ENCODE results near the gene PBXIP1. TPM values are rescaled to one million over a fixed set of nuclear protein-coding genes. Genes with fewer than 3 reads are reported as not detected.

PBXIP1 gene
- total RNA-seq, 1 experiment from 2014 or later = 11.3 TPM

- Mint-ChIP-seq H3K36me3 (ENCODE audit: insufficient read depth, unreplicated experiment) (peaks cover 12% of the 10 kb centered on the region), H3K4me3 (ENCODE audit: unreplicated experiment) (peak overlapping the region; percentile 88), H3K27ac (ENCODE audit: low read depth, unreplicated experiment) (peak overlapping the region; percentile 68), H3K9me3 (ENCODE audit: unreplicated experiment) (no peaks in the 10 kb centered on the region), H3K27me3 (ENCODE audit: insufficient read depth, unreplicated experiment) (no peaks in the 10 kb centered on the region), H3K4me1 (ENCODE audit: insufficient read depth, unreplicated experiment) (peaks cover 43% of the 10 kb centered on the region)
- no peak for DNase-seq (ENCODE audit: unreplicated experiment)
- POLR2A ChIA-PET = interaction anchor here (0.5 to 39.6 kb wide), 19 partner anchors 9 to 1158 kb away, joined by 3 to 1917 read pairs (median 6); partner anchors contain the start of genes ADAM15, CKS1B, FLAD1 and LENEP
- CTCF ChIA-PET = interaction anchor here (0.6 to 4.2 kb wide), 21 partner anchors 10 to 420 kb away, joined by 3 to 45 read pairs (median 8); partner anchors contain the start of genes ADAM15, CKS1B, FLAD1 and PMVK
- BruUV-seq (replicated peaks) = no TSS peak
- intact Hi-C loops (cut with micrococcal nuclease) = loop anchor here (1.0 kb wide), 1 partner anchor 44 kb away; no protein-coding TSS in a partner anchor
- no peak for TF ChIP-seq CTCF (IDR thresholded peaks at IDR 0.05; ENCODE audit: unreplicated experiment)
Measured at GRCh38 chr1:154955039-154955717, 721 bp downstream of the PBXIP1 start.

GRCh38 chr1:154954541-154954940 is 1.4 kb downstream of the PBXIP1 start:
- Mint-ChIP-seq H3K36me3 (ENCODE audit: insufficient read depth, unreplicated experiment) (peaks cover 12% of the 10 kb centered on the region), H3K27ac (ENCODE audit: low read depth, unreplicated experiment) (no peak overlapping the region), H3K27me3 (ENCODE audit: insufficient read depth, unreplicated experiment) (no peaks in the 10 kb centered on the region), H3K4me1 (ENCODE audit: insufficient read depth, unreplicated experiment) (peaks cover 43% of the 10 kb centered on the region), H3K4me3 (ENCODE audit: unreplicated experiment) (peak overlapping the region; percentile 88), H3K9me3 (ENCODE audit: unreplicated experiment) (no peaks in the 10 kb centered on the region)
- no TSS peak for BruUV-seq (replicated peaks)
- no peak for TF ChIP-seq CTCF (IDR thresholded peaks at IDR 0.05; ENCODE audit: unreplicated experiment)
- intact Hi-C loops (cut with micrococcal nuclease) = no loop called here
- CTCF ChIA-PET = interaction anchor here (1.0 to 4.2 kb wide), 14 partner anchors 12 to 285 kb away, joined by 3 to 45 read pairs (median 11); partner anchors contain the start of genes ADAM15, FLAD1, PMVK and SHC1
- POLR2A ChIA-PET = interaction anchor here (0.6 to 39.6 kb wide), 7 partner anchors 11 to 146 kb away, joined by 3 to 1917 read pairs (median 18); partner anchors contain the start of genes ADAM15, CKS1B, FLAD1 and LENEP
- no peak for DNase-seq (ENCODE audit: unreplicated experiment)

GRCh38 chr1:154953611-154954038 is 2.3 kb downstream of the PBXIP1 start:
- CTCF ChIA-PET = interaction anchor here (0.6 to 4.2 kb wide), 13 partner anchors 13 to 394 kb away, joined by 3 to 45 read pairs (median 6); partner anchors contain the start of genes FLAD1 and PMVK
- no TSS peak for BruUV-seq (replicated peaks)
- intact Hi-C loops (cut with micrococcal nuclease) = no loop called here
- POLR2A ChIA-PET = interaction anchor here (1.2 to 39.6 kb wide), 5 partner anchors 10 to 85 kb away, joined by 3 to 1917 read pairs (median 19); partner anchors contain the start of genes CKS1B, FLAD1, LENEP and PMVK
- Mint-ChIP-seq H3K27ac (ENCODE audit: low read depth, unreplicated experiment) (no peak overlapping the region), H3K27me3 (ENCODE audit: insufficient read depth, unreplicated experiment) (no peaks in the 10 kb centered on the region), H3K9me3 (ENCODE audit: unreplicated experiment) (no peaks in the 10 kb centered on the region), H3K4me3 (ENCODE audit: unreplicated experiment) (no peak overlapping the region), H3K36me3 (ENCODE audit: insufficient read depth, unreplicated experiment) (peaks cover 7% of the 10 kb centered on the region), H3K4me1 (ENCODE audit: insufficient read depth, unreplicated experiment) (peaks cover 43% of the 10 kb centered on the region)
- no peak for TF ChIP-seq CTCF (IDR thresholded peaks at IDR 0.05; ENCODE audit: unreplicated experiment)
- no peak for DNase-seq (ENCODE audit: unreplicated experiment)

- no peak overlapping the region for H3K27ac Mint-ChIP-seq (ENCODE audit: low read depth, unreplicated experiment)
- POLR2A ChIA-PET = interaction anchor here (1.2 to 39.6 kb wide), 5 partner anchors 9 to 86 kb away, joined by 3 to 1917 read pairs (median 6); partner anchors contain the start of genes CKS1B, FLAD1, LENEP and PMVK
- no TSS peak for BruUV-seq (replicated peaks)
Measured at GRCh38 chr1:154952664-154953063, 3.2 kb downstream of the PBXIP1 start.

More at GRCh38 chr1:154952664-154953063, 3.2 kb downstream of the PBXIP1 start:
- CTCF ChIA-PET = interaction anchor here (0.6 to 2.6 kb wide), 7 partner anchors 8 to 473 kb away, joined by 3 to 12 read pairs (median 4); partner anchors contain the start of gene PYGO2
- Mint-ChIP-seq H3K27me3 (ENCODE audit: insufficient read depth, unreplicated experiment) (no peaks in the 10 kb centered on the region), H3K36me3 (ENCODE audit: insufficient read depth, unreplicated experiment) (peaks cover 4% of the 10 kb centered on the region), H3K4me1 (ENCODE audit: insufficient read depth, unreplicated experiment) (peaks cover 43% of the 10 kb centered on the region), H3K9me3 (ENCODE audit: unreplicated experiment) (no peaks in the 10 kb centered on the region), H3K4me3 (ENCODE audit: unreplicated experiment) (no peak overlapping the region)
- no peak for TF ChIP-seq CTCF (IDR thresholded peaks at IDR 0.05; ENCODE audit: unreplicated experiment)
- intact Hi-C loops (cut with micrococcal nuclease) = no loop called here
- no peak for DNase-seq (ENCODE audit: unreplicated experiment)
